Inflammatory macrophage treated with lipopolysaccharide for 1 hour (primary cell): ENCODE results near the gene ATP1B2.
"Not testable (repeated sequence)": the region's sequence is repeated elsewhere in the genome, so short reads cannot be mapped to it uniquely, and the experiment has no call there.

Source experiments
- DNase-seq, 2 donors: peaks; one replicate each; pipeline ENCODE4 v3.0.0-alpha.2; 2020 to 2022

Gene ATP1B2, protein sequence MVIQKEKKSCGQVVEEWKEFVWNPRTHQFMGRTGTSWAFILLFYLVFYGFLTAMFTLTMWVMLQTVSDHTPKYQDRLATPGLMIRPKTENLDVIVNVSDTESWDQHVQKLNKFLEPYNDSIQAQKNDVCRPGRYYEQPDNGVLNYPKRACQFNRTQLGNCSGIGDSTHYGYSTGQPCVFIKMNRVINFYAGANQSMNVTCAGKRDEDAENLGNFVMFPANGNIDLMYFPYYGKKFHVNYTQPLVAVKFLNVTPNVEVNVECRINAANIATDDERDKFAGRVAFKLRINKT

DNA sequence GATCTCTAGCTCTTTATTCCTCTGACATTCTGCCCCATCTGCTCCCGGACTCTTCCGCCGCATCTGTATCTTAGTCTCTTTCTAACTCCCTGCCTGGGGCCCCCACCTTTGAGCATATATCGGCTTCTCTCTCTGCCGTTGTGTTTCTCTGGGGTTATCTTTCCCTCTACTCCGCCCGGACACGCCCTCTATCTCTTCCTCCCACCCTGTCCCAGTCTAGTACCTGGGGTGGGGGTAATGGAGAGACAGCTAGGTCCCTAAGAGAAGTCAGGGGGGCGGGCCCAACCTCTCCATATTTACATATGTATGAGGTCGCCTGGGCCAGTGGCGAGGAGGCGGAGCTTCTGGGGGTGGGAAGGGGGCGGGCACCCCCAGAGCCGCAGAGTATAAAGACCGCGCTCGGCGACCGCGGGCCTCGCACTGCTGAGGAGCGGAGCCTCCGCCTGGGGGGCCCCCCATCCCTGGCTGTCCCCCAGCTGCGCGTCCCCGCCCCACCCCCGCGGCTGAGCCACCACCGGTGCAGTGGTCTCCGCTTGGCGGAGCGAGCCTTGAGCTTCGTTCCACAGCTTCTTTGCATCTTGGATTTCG, at the start of gene ATP1B2:
TSS of gene ATP1B2 (plus strand) at position 418 of the 588 bp plus-strand sequence. CDS start 593 bp downstream, outside the sequence.
- peak; percentile 40 to 63 for DNase-seq

DNA sequence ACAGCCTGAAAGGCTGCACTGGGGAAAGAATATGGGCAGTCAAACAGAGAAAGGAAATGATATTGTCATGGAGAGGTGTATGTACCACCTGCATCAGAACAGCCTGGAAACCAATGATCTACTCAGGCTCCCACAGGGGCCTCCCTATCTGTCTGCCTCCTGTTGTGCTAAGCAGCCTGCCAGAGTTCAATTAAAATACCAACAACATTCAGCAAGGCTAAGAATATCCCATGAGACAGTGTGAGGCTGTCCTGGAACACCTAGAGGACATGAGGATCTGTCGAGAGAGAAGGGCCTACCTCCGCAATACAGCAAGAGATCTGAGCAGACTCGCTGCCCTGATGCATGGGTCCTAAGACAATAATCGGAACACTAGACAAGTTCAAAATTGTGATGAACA, 44.4 kb upstream of the ATP1B2 start:
- DNase-seq, result no peak

DNA sequence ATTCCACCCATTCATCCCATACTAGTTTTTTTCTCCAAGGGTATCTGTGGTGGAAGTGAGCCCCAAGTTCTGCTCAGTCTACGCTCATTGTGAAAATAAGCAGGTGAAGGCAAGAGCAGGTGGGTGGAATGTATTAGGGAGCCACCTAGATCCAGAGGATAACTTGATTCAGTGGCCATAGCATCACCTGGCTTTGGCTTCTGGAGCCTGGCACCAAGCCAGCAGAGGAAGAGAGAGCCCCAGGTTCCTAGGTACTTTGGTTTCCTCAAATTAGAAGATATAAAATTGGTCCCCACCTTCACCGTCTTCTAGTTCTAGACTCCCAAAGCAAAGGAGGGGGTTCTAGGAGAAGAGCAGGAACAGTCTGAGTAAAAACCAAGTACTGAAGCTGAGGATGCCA, 40.1 kb upstream of the ATP1B2 start:
- DNase-seq, result no peak

DNA sequence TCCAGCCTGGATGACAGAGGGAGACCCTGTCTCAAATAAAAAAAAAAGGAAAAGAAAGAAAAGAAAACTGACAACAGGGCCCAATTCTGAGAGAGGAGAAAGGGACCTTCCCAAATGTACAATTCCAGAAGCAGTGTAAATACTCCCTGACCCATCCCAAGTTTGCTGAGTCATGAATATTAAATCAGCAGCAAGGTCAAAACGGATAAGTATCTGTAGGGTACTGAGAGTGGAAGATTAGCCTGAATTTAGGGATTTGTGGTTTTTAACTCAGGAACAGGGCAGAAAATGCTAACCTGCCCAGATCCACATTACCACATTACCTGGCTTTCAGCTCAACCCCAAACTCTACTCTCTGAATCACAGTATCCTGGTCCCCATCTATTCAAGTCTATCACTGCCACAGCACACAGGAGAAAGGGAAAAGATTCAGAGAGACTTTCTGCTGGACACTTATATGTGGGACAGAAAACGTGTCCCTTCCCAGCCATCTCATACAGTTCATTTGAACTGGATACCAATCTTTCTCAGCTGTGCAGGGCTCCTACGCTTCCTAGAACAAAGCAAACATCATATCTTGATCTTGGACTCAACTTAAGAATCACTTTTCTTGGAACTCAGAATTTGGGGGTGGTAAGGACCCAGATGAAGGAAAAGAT, 39.0 kb upstream of the ATP1B2 start:
- no peak for DNase-seq

DNA sequence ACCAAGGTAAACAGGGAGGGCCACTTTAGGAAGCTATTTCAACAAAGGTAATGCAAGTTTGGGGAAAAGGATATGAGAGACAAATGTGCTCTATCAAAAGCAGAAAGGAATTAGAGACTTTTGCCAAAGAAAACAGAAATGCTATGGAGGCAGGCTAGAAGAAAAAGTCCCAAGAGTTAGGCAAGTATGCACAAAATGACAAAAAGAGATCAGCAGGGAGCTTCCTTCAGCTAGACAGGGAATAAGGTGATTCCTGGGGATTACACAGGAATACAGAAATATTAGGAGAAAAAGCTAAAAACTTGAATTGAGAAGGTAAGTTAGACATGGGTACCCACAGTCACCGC, 38.5 kb upstream of the ATP1B2 start:
- DNase-seq, result no peak

DNA sequence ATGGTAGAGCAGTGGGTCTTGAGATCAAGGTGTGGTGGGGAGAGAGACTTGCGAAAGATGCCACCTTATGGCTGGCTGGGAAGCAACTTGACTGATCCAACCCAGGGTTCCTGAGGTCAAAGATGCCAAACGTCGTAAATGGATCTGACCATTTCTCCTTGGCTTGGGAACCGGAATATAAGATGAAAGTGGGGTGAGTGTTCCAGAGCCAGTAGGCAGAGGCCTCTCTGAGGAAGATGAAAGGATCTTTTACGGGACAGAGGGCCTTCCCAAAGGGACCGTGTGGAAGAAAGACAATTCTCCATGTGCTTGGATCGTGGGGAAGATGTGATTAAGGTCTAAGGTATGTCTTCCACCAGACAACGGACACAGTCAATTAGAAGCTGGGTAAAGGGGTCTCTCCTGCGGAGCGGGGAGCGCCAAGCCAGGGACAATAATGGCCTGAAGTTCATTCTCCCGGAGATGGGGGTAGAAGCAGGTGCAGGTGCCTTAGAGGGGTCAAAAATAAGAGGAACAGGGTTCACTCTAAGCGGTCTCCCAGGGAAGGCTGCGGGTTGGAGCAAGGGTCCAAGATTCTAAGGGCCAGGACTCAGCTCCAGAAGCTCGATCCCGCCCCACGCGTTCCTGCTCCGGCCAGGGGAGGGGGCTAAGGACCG, 36.8 kb upstream of the ATP1B2 start:
- no peak for DNase-seq

DNA sequence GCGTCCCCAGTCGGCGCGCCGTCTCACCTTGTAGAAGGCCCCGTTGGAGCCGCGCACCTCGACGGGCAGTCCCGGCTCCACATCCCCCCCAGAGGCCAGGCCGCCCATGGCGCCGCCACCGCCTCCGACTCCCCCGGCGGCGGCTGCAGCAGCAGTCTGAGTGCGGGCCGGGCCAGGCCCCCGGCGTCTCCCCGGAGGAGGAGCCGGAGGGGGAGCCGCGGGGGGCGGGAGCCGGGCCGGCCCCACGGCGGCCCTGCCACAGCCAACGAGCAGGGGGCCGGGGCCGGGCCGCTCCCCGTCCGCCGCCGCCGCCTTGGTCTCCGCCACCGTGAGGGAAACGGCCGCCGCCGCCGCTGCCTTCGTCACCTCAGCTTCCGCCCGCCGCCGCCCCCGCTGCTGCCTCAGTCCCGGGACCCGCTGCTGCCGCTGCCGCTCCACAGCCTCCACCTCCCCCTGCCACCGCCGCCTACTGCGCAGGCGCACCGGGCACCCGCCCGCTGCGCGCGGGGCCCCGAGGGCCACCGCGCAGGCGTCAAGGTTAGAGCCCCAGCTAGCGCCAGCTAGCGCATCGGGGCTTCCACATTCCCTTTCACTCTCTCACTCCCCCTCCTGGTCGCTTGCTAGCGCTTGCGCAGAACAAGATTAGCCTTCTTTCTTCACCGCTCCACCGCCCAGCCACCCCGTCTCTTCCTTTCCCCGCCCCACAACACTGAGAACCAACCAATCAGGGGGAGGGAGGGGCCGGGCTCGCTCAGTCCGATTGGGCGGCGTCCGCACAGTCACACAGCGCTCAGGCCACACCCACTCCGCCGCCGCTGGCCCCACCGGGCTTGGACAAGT, 36.1 kb upstream of the ATP1B2 start, which contains the start of gene FXR2:
TSS of gene FXR2 (minus strand) at position 473 of the 840 bp plus-strand sequence. CDS start at position 108, 365 bp downstream.
- DNase-seq, result peak; percentile 99

DNA sequence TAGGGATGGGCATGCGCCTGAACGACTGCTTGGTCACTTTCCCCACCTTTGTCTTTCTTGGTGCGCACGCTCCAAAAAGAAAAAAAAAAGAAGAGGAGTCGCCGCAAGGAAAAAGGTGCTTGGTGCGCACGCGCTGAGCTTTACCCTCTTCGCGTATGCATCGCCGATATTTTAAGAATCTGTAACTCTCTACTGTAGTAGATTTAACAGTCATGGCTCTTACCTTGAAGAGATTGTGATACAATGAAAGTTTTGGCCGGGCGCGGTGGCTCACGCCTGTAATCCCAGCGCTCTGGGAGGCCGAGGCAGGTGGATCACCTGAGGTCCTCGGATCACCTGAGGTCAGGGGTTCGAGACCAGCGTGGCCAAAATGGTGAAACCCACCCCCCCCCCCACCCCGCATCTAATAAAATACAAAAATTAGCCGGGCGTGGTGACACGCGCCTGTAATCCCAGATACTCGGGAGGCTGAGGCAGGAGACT, 35.4 kb upstream of the ATP1B2 start:
- DNase-seq, result no peak

DNA sequence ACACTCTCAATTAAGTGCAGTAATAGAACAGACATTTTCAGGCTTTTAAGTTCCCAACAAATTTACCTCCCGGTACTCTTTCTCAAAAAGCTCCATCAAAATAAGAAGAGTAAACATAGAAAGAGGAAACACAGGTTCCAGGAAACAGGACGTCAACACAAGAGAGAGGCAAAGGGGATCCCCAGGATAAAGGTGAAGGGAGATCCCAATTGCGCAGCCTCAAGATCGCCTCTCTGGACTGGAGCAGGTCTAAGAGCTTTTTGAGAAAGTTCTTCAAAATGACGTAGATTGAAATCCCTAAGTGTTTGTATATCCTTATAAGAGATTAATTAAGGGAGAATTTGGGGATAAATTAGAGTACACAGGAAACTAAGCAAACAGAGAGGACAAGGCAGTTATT, 32.1 kb upstream of the ATP1B2 start:
- no peak for DNase-seq

DNA sequence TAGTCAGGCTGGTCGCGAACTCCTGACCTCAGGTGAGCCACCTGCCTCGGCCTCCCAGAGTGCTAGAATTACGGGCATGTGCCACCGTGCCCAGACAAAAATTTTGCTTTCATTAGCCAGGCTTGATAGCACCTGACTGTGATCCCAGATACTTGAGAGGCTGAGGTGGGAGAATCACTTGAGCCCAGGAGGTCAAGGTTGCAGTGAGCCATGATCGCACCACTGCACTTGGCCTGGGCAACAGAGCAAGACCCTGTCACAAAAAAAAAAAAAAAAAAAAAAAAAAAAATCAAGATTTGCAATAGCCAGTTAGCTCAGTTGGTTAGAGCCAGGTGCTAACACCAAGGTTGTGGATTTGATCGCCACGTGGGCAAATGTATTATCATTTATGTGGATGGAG, 29.9 kb upstream of the ATP1B2 start:
- no peak for DNase-seq

DNA sequence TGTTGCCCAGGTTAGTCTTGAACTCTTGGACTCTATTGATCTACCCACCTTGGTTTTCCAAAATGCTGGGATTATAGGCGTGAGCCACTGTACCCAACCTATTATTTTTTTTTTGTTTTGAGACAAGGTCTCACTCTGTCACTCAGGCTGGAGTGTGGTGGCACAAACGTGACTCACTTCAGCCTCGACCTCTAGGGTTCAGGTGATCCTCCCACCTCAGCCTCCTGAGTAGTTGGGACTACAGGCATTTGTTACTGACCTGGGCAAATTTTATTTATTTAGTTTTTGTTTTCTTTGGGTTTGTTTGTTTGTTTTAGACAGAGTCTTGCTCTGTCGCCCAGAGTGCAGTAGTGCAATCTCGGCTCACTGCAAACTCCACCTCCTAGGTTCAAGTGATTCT, 27.1 kb upstream of the ATP1B2 start:
- no peak for DNase-seq

DNA sequence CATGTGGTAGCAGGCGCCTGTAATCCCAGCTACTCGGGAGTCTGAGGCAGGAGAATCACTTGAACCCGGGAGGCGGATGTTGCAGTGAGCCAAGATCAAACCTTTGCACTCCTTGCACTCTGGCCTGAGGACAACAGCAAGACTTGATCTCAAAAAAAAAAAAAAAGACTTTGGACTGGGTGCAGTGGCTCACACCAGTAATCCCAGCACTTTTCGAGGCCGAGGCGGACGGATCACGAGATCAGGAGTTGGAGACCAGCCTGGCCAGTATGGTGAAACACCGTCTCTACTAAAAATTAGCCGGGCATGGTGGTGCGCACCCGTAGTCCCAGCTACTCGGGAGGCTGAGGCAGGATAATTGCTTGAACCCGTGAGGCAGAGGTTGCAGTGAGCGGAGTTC, 25.0 kb upstream of the ATP1B2 start:
- not testable (repeated sequence) for DNase-seq

DNA sequence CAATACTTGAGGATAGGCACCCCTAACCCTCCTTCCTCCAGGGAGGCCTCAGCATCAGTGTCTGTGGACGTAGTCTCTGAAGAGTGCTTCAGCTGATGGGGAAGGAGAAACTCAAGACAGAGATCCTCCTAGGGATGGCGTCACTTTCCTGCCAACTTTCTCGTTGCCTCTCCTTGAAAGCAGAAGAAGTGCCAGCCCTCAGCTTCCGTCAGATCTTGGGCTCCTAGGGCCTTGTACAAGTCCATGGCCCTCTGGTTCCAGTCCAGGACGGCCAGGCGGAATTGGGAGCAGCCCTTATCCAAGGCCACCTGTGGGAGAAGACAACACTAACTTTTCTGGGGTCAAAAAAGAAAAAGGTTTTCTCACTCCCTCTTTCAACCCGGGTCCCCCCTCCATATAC, 24.4 kb upstream of the ATP1B2 start:
- peak; percentile 74 to 75 for DNase-seq

DNA sequence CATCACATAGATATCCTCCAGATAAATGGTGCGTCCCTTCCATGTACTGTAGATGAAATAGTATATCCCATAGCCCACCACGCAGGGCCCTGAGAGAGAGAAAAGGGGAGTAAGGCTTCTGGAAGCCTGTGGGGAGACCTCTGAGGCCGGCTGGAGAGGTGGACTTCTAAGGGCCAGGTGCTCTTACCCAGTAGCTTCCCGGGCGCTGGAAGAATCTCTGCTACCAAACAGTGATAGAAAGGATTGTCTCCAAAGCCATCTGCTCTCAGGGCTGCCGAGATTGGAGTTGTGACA, 23.8 kb upstream of the ATP1B2 start:
- no peak for DNase-seq

DNA sequence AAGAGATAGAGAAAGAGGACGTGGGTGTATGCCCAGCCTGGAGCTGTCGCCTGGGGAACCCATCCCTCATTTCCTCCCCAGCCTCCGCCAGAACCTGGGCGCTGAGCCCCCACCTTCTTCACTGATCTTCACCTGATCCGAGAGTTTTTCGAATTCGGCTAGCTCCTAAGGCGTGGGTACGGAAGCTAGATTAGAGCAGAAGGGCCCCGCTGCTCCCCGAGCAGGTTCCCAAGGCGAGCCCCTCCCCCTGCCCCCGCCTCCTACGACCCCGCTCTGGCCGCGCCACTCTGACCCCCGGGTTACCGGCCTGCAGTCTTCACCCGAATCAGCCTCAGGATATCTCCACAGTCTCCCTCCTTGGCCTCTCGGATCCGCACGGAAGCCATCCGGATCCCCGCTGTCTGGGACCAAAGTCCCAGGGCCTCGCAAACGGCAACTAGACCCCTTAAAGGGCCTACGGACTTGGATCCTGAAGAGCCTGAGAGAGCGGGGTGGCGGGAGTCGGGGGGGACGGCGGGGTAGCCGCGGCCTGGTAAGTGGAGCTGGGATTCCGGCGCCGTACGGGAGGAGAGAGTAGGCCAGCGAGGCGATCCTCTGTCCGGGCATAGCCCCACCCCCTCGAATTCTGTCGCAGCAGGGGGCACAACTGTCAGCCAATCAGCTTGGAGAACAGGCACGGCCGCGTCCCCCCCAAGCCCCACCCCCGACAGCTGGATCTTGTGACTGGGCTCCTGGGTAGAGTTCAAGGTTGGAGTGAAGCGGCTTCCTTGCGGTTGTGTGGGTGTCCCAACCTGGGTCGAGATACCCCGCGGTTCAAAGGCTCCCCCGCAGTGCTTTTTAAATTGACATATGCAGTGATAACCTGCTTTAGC, 23.2 kb upstream of the ATP1B2 start, which contains the start of gene SAT2:
TSS of gene SAT2 (minus strand) at position 572 of the 872 bp plus-strand sequence. CDS start at position 386, 186 bp downstream.
- DNase-seq, result peak; percentile 89 to 90

DNA sequence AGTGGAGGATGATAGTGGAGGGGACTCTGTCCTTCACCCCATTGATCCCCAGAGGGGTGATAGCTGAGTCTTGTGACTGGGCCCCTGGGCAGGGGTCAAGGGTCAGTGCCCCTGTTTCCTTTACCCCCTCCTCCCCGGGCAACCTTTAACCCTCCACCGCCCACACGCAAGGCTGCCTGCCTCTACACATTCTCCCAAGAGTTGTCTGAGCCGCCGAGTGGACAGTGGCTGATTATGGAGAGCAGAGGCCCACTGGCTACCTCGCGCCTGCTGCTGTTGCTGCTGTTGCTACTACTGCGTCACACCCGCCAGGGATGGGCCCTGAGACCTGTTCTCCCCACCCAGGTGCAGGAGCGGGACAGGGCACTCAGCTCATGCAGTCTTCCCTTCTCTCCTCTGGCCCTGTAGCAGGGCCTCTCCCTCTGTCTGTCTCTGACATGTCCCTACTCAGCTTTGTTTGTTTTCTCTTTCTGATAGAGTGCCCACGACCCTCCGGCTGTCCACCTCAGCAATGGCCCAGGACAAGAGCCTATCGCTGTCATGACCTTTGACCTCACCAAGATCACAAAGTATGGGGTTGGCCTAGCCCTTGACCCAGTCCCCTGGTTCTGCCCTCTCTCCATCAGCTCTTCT, 20.7 kb upstream of the ATP1B2 start, which contains the start of gene SHBG:
TSS of gene SHBG (plus strand) at position 197 of the 633 bp plus-strand sequence. CDS start at position 235, 38 bp downstream.
- no peak for DNase-seq

DNA sequence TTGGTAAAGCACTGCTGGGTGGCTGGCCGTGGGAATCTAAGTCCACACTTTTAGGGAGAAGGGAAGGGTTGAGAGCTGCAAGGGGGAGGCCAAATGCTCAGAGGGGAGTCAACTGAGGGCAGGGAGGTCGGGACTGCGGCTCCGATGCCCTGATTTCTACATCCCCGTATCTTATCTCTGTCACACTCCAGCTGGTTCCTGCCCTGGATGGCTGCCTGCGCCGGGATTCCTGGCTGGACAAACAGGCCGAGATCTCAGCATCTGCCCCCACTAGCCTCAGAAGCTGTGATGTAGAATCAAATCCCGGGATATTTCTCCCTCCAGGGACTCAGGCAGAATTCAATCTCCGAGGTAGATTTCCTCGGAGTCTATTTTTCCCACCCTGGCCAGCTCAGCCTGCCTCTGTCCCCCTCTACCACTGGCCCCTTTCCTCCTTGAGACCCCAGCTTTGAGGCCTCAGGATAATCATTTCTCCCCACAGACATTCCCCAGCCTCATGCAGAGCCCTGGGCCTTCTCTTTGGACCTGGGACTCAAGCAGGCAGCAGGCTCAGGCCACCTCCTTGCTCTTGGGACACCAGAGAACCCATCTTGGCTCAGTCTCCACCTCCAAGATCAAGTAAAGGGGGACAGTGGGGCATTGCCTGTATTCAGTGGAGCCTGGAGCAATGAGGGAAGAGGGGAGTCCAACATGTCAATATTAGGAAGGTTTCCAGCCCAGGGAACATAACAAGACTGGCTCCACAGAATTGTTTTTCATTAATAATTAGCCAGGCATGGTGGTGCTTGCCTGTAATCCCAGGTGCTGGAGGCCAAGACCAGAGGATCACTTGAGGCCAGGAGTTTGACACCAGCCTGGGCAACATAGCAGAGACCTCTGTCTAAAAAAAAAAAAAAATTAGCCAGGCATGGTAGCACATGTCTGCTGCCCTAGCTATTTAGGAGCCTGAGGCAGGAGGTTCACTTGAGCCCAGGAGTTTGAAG, 19.0 kb upstream of the ATP1B2 start:
- DNase-seq, result no peak

DNA sequence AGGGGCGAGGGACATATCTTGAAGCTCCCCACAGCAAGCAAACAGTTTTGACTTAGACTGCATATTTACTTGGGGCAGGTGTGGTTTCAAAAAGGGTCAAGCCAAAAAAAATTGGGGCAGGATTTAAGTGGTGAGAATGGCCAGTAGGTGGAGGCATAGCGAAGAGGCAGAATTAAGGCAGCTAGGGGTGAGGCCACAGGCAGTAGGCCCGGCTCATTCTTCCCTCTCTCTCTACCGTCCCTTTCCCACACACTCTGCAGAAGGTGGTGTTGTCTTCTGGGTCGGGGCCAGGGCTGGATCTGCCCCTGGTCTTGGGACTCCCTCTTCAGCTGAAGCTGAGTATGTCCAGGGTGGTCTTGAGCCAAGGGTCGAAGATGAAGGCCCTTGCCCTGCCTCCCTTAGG, 18.2 kb upstream of the ATP1B2 start:
- DNase-seq, result peak; percentile 42 to 75

DNA sequence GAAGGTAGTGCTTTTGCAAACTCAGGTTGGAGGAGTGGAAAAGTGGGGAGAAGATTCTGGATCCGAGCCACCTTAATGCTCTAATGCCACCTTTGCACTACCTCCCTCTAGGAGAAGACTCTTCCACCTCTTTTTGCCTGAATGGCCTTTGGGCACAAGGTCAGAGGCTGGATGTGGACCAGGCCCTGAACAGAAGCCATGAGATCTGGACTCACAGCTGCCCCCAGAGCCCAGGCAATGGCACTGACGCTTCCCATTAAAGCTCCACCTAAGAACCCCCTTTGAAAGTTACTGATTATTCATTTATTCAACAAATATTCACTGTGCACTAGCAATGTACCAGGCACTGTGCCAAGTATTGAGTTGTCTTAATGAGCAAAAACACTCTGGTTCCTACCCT, 17.6 kb upstream of the ATP1B2 start:
- DNase-seq, result no peak

DNA sequence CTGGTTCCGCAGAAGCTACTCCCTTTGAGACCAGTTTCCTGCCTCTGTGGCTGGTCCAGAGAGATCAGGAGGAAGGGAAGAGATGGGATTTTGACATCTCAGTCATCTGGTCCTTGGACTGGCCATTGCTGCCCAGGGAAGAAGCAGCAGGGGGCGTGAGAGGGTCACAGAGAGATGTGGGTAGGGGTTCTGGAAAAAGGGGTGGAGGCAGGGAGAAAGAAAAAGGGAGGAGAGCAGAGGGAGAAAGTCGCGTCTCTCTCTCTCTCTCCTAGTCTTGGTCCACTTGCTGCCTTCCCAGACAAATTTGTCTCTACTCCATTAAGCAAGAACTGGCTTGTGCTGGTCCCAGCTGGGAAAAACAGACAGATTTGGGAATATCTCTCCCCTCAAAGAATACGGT, 16.3 kb upstream of the ATP1B2 start:
- peak in 1 of 2 donors; percentile 65 for DNase-seq
